Effector CD8-positive, alpha-beta T cell (primary cell): ENCODE results near the gene SNRNP40.
"Not testable (repeated sequence)": the region's sequence is repeated elsewhere in the genome, so short reads cannot be mapped to it uniquely, and the experiment has no call there.

ENCODE experiments used
- DNase-seq: peaks from one replicate; lab custom pipeline; 2025; lab: John Stamatoyannopoulos, UW

SNRNP40 gene

GRCh38 chr1:31282426-31282825, 14.2 kb downstream of the SNRNP40 start:
- DNase-seq = not testable (repeated sequence)

- DNase-seq = no peak
Observed at GRCh38 chr1:31273619-31274018, 23.0 kb downstream of the SNRNP40 start.

- DNase-seq = no peak
Observed at GRCh38 chr1:31272369-31272768, 24.2 kb downstream of the SNRNP40 start.

- DNase-seq = no peak
Observed at GRCh38 chr1:31266547-31266946, 30.0 kb downstream of the SNRNP40 start.

- DNase-seq = no peak
Observed at GRCh38 chr1:31264790-31265386, 31.7 kb downstream of the SNRNP40 start.

GRCh38 chr1:31263408-31263807, 33.2 kb downstream of the SNRNP40 start:
- DNase-seq = no peak

- DNase-seq = not testable (repeated sequence)
Observed at GRCh38 chr1:31262393-31262792, 34.2 kb downstream of the SNRNP40 start.

GRCh38 chr1:31261916-31262315, 34.7 kb downstream of the SNRNP40 start:
- no peak for DNase-seq

- no peak for DNase-seq
Observed at GRCh38 chr1:31259746-31260145, 36.8 kb downstream of the SNRNP40 start.

GRCh38 chr1:31258581-31258980, 38.0 kb downstream of the SNRNP40 start:
- DNase-seq = no peak

- DNase-seq = no peak
Observed at GRCh38 chr1:31257213-31257612, 39.4 kb downstream of the SNRNP40 start.

- DNase-seq = no peak
Observed at GRCh38 chr1:31249854-31250253, 46.7 kb downstream of the SNRNP40 start.

GRCh38 chr1:31248276-31248675, 48.3 kb downstream of the SNRNP40 start:
- no peak for DNase-seq

- DNase-seq = no peak
Observed at GRCh38 chr1:31244326-31244725, 52.3 kb downstream of the SNRNP40 start.

GRCh38 chr1:31243501-31244286, 52.9 kb downstream of the SNRNP40 start:
- DNase-seq = no peak

GRCh38 chr1:31241321-31241720, 55.3 kb downstream of the SNRNP40 start:
- DNase-seq = no peak

GRCh38 chr1:31239653-31240241, 56.8 kb downstream of the SNRNP40 start, which contains the start of gene NKAIN1:
NKAIN1 (minus strand) TSS chr1:31239887; CDS start chr1:31239547, 340 bp downstream.
- DNase-seq = no peak

GRCh38 chr1:31238986-31239613, 57.5 kb downstream of the SNRNP40 start:
- no peak for DNase-seq

- DNase-seq = no peak
Observed at GRCh38 chr1:31238612-31238985, 58.0 kb downstream of the SNRNP40 start.

- no peak for DNase-seq
Observed at GRCh38 chr1:31234870-31235269, 61.7 kb downstream of the SNRNP40 start.

GRCh38 chr1:31234123-31234708, 62.4 kb downstream of the SNRNP40 start:
- DNase-seq = no peak

GRCh38 chr1:31232689-31233088, 63.9 kb downstream of the SNRNP40 start:
- no peak for DNase-seq
